ENCODE data around the gene PLEKHA7.

PLEKHA7 gene

GRCh38 chr11:16801288-16801980 is 212.8 kb downstream of the PLEKHA7 start:
- DNase-seq: no peak

- DNase-seq: no peak
Observed at GRCh38 chr11:16800382-16800781, 213.8 kb downstream of the PLEKHA7 start.

- no peak for DNase-seq
Observed at GRCh38 chr11:16799890-16800289, 214.3 kb downstream of the PLEKHA7 start.

GRCh38 chr11:16799221-16799620 is 215.0 kb downstream of the PLEKHA7 start:
- no peak for DNase-seq

GRCh38 chr11:16797776-16798175 is 216.4 kb downstream of the PLEKHA7 start:
- DNase-seq: no peak

- DNase-seq: no peak
Observed at GRCh38 chr11:16796311-16796710, 217.9 kb downstream of the PLEKHA7 start.

- no peak for DNase-seq
Observed at GRCh38 chr11:16795146-16795545, 219.1 kb downstream of the PLEKHA7 start.

GRCh38 chr11:16794047-16794818 is 220.0 kb downstream of the PLEKHA7 start:
- no peak for DNase-seq

GRCh38 chr11:16793511-16793910 is 220.7 kb downstream of the PLEKHA7 start:
- no peak for DNase-seq

GRCh38 chr11:16793009-16793408 is 221.2 kb downstream of the PLEKHA7 start:
- DNase-seq: no peak

GRCh38 chr11:16792426-16792825 is 221.8 kb downstream of the PLEKHA7 start:
- DNase-seq: no peak

- no peak for DNase-seq
Observed at GRCh38 chr11:16791191-16791961, 222.8 kb downstream of the PLEKHA7 start.

- DNase-seq: no peak
Observed at GRCh38 chr11:16790486-16791190, 223.6 kb downstream of the PLEKHA7 start.

- DNase-seq: no peak
Observed at GRCh38 chr11:16789560-16790485, 224.4 kb downstream of the PLEKHA7 start.

- DNase-seq: no peak
Observed at GRCh38 chr11:16789063-16789420, 225.2 kb downstream of the PLEKHA7 start.

- peak; percentile 67 for DNase-seq
Observed at GRCh38 chr11:16788141-16789062, 225.8 kb downstream of the PLEKHA7 start.

GRCh38 chr11:16787035-16787742 is 227.0 kb downstream of the PLEKHA7 start:
- DNase-seq: no peak

- no peak for DNase-seq
Observed at GRCh38 chr11:16786131-16786530, 228.1 kb downstream of the PLEKHA7 start.

- DNase-seq: no peak
Observed at GRCh38 chr11:16785520-16786128, 228.6 kb downstream of the PLEKHA7 start.

GRCh38 chr11:16784666-16785065 is 229.5 kb downstream of the PLEKHA7 start:
- no peak for DNase-seq

All from DMS79 (cell line).